D341Med (cell line): ENCODE data around the gene ARL8A.
"Not testable (repeated sequence)": the region's sequence is repeated elsewhere in the genome, so short reads cannot be mapped to it uniquely, and the experiment has no call there.

Experiments used
- DNase-seq: peaks from one replicate; pipeline ENCODE4 v3.0.0; 2012; ENCODE audit warnings: low spot score

ARL8A gene

GRCh38 chr1:202158810-202159533 is 14.4 kb upstream of the ARL8A start:
- no peak for DNase-seq

DNA sequence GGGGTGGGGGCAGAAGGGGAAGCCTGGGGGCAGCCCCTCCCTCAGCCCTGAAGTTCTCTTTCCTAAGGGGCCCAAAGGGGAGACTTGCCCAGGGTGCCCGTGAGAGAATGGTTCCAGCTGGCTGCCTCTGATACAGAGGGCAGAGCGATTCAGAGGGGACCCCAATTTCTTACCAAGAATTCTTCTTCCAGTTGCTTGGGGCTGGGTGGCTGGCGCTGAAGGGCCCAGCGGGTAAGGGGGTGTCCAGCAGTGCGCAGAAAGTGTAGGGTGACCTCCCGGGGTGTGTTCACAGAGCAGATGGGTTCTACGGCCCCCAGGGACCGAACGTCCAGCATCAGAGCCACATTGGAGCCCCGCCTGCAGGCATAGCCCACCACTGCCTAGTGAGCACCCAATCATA is 13.4 kb upstream of the ARL8A start:
- DNase-seq = no peak

GRCh38 chr1:202156590-202156989 is 12.1 kb upstream of the ARL8A start:
- no peak for DNase-seq

DNA sequence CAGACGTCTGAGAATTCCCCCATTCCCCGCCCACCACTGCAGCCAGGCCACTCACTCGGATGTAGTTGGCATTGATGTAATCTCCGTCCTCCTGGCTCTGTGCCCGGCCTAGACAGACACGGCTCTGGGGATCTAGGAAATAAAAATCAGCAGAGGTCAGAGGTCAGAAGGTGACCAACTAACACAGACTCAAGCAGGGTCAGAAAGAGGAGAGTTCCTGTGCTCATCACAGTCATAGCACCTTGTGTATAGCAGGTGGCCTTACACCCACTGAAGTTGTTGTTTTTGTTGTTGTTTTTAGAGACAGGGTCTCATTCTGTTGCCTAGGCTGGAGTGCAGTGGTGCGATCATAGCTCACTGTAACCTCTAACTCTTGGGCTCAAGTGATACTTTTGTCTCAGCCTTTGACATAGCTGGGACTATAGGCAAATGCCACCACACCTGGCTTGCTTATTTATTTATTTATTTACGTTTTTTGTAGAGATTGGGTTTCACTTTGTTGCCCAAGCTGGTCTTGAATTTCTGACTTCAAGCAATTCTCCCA is 11.0 kb upstream of the ARL8A start:
- no peak for DNase-seq

DNA sequence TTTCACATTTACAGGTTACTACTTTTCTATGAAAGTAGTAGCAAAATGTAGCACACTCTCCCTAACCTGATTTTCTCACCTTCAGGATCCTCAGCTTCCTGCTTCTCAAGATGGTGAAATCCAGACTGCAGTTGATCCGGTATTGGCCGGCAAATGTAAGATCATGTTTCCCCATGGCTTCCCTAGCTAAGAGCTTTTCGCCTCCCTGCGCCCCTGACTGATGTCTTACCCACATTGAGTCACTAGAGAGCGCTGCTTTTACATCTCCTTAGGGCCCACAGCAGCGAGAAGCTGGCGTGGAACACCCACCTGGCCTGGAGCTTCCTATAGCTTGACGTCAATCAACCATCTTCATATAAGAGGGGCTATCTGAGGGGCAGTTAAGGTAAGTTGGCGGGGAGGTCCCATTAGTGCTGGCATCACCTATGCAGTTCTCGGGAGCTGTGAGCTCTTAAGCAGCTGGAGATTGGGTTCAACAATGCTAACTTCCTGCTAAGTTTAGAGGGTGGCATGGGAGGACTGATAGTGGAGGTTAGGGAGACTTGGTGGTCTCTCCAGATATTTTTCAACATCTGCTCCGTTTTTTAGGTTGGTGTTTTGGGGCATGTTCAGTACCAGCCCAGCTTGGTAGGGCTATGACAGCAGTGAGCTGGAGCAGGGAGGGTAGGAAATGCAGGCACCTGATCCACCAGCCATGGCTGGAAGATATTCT is 10.4 kb upstream of the ARL8A start:
- DNase-seq = peak; percentile 83

GRCh38 chr1:202154148-202154765 is 9.7 kb upstream of the ARL8A start:
- no peak for DNase-seq

DNA sequence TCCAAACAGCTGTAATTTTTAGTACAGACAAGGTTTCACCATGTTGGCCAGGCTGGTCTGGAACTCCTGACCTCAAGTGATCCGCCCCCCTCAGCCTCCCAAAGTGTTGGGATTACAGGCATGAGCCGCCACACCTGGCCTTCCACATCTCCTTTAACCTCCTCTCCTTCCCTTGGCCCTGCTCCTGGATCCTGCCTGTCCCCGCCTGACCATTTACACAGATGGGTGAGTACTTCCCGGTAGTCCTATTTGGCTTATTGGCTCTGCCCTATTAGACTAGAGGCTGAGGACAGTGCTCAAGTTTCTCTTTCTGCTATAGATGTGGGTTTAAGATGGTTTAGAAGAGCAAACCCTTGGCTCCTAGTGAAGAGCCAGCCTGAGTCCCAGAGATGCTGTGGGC is 8.7 kb upstream of the ARL8A start:
- no peak for DNase-seq

- no peak for DNase-seq
Observed at GRCh38 chr1:202152399-202152798, 7.9 kb upstream of the ARL8A start.

GRCh38 chr1:202151045-202151444 is 6.5 kb upstream of the ARL8A start:
- DNase-seq = no peak

DNA sequence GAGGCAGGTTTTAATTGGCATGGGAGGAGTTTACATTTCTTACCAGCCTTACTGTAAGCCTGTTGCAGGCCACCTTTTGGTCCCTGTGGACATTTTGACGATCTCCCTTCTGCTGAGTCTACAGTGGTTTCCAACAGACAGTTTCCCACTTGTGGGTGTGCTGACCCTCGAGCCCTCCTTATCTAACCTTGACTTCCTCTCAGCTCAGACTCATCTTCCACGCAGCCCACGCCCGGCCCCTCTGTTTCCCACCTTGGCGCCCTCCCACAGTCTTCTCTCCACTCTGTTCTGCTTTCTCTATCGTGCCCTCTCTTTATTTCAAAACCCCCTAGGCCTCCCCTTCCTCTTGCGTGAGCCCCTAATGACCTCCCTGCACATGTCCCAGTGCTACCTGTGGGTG is 6.1 kb upstream of the ARL8A start:
- DNase-seq = no peak

DNA sequence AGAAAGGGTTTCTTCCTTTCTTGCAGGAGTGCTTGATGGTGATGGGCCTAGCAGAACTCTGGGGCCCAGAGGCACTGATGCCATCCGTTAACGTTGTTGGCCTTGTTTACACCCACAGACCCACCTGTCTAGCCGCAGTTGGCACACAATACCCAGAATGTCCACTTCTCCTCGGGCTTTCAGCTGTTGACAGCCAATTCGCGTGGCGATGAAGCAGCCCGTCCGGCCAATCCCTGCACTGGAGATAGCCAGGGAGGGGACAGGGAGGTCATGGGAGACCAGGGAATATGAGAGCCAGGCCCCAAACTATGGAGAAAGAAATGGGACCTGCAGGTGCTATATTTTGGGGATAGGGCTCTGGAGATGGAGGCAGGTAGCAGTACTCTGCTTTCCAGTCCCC is 5.7 kb upstream of the ARL8A start:
- no peak for DNase-seq

DNA sequence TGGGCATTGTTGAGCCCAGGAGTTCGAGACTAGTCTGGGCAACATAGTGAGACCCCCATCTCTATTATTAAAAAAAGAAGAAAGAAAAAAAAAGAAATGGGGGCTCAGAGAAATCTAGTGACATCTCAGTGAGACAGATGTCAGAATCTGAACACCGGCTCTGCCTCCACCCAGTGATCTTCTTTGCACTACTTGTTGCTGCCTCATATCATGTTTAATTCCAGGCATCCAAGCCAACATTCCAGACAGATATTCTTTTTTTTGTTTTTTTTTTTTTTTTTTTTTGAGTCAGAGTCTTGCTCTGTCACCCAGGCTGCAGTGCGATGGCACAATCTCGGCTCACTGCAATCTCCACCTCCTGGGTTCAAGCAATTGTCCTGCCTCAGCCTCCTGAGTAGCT is 5.0 kb upstream of the ARL8A start:
- DNase-seq = no peak

DNA sequence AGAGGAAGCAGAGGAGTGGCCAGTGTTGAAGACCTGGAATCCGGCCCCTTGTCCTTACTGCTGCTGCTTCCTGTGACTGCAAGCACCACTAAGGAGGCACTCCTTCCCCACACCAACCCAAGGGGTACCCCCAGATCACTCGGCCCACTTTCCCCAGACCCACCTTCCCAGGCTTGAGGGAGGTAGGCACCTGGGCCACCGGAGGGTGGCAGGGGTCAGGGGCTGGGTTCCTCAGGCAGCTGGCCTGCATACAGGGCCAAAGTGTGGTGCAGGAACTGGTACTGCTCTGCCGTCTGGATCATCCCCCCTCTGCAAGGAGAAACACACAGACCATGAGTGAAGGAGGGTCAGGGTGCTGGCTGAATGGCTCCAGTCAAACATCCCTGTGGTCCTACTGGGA is 3.9 kb upstream of the ARL8A start:
- no peak for DNase-seq

DNA sequence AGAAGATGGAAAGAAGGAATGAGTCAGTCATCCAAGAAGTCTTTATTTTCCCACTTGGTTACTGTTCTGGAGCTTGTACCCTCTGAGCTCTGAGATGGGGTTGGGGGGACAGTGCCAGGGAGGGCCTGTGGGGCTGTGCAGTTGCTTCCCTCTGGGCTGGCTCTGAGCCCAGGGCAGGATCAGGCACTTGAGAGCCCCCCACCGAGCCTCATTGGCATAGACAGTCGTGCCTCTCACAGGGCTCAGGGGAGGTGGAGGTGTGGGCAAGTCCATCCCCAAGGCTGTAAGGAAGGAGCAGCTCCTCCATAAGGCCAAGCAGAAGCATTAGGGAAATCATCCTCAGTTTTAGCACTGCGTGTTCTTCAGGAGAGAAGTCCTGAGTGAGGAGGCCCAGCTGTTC is 2.5 kb upstream of the ARL8A start:
- no peak for DNase-seq

- DNase-seq = no peak
Observed at GRCh38 chr1:202146279-202146678, 1.7 kb upstream of the ARL8A start.

- not testable (repeated sequence) for DNase-seq
Observed at GRCh38 chr1:202145744-202146140, 1.2 kb upstream of the ARL8A start.

DNA sequence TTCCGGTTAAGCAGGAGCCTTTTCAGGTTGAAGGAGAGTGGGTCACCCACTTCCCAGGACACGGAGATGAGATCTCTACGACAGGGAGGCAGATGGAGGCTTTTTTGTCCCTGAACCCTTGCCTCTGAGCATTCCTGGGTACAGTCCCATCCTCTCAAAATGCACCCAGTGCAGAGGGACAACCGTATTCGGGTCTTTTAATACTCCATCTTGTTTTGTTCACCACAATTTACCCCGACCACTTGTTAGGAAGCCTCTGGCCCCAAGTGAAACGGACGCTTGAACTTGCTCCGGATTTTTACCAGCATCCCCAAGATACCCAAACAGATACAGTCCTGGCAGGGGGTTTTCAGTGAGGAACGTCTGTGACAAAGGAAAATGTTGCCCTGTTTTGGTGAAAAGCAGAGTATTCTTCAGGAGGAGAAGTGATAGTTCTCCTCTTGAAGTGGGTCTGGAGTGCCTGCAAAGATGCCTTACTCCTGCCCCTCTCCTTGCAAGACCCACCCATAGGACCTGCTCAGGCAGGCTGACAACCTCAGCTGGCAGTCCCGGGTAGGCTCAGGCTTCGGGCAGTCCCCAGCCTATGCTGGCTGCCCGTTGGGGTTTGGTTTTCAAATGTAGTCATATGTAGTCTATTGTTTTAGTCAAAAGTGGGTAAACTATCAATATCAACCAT is 669 bp upstream of the ARL8A start:
- DNase-seq = no peak

GRCh38 chr1:202143768-202144401 is 652 bp downstream of the ARL8A start:
- DNase-seq = peak; percentile 86

DNA sequence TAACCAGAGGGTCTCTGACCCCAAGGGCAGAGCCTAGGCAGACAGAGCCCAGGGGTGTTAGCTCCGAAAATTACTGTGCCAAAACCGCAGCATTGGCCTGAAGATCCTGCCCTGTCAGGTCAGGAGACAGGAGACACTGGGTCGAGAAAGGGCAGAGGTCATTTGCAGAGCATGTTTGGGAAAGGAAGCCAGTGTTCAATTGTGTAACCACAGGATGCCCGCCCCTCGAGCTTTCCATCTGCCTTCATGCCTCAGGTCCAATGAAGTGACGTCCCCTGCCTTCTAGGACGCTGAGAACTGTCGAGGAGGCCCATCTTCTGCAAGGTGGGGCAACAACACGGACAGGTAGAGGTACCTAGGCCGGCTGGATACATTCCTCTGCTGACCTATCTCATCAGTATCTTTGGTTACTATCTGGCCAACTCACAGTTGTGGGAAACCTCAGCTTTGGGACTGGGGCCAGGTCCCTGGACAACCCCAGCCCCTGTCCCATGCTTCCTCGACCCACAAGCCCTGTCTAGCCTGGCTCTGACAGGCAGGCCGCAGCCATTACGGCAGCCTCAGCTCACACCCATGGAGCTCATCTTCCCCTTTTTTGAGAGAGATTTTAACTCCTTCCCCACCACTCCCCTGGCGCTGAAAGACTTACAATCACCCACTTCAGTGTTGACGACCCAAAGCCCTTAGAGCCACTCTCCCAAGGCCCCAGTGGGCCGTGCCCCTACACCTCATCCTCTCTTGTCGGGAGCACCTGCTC is 1.3 kb downstream of the ARL8A start:
- no peak for DNase-seq

- not testable (repeated sequence) for DNase-seq
Observed at GRCh38 chr1:202141468-202141867, 3.1 kb downstream of the ARL8A start.

- DNase-seq = no peak
Observed at GRCh38 chr1:202140833-202141232, 3.7 kb downstream of the ARL8A start.
